ENCODE data around the gene NDUFV1.
A peak's percentile ranks its signal among the peaks of the same experiment; 100 is the strongest.

NDUFV1 gene

DNA sequence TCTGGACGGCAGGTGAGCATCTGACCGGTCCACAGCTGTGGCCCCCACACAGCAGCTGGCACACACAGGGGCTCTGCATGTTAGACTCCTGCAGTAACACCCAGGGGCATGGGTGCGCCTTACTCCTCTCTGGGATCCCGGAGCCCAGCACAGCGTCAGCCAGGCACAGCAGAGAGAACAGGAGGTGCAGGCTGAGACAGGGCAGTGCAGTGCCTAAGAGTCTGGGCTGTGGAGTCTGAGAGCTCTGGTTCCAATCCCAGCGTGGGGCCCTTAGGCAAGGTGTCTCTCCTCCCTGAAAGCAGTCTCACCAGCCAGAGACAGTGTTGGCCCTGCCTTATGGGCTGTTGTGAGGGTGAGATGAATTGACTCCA lies 20.7 kb downstream of the NDUFV1 start:
- no peak overlapping the region for H3K4me3 ChIP-seq (replicated peaks; ENCODE audit: low read depth, low read length)
- no peak for DNase-seq (ENCODE audit: low read depth)
- TF ChIP-seq, protein P1, sequence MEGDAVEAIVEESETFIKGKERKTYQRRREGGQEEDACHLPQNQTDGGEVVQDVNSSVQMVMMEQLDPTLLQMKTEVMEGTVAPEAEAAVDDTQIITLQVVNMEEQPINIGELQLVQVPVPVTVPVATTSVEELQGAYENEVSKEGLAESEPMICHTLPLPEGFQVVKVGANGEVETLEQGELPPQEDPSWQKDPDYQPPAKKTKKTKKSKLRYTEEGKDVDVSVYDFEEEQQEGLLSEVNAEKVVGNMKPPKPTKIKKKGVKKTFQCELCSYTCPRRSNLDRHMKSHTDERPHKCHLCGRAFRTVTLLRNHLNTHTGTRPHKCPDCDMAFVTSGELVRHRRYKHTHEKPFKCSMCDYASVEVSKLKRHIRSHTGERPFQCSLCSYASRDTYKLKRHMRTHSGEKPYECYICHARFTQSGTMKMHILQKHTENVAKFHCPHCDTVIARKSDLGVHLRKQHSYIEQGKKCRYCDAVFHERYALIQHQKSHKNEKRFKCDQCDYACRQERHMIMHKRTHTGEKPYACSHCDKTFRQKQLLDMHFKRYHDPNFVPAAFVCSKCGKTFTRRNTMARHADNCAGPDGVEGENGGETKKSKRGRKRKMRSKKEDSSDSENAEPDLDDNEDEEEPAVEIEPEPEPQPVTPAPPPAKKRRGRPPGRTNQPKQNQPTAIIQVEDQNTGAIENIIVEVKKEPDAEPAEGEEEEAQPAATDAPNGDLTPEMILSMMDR (IDR thresholded peaks at IDR 0.05; ENCODE audit: low read length, missing control alignments) = no peak

DNA sequence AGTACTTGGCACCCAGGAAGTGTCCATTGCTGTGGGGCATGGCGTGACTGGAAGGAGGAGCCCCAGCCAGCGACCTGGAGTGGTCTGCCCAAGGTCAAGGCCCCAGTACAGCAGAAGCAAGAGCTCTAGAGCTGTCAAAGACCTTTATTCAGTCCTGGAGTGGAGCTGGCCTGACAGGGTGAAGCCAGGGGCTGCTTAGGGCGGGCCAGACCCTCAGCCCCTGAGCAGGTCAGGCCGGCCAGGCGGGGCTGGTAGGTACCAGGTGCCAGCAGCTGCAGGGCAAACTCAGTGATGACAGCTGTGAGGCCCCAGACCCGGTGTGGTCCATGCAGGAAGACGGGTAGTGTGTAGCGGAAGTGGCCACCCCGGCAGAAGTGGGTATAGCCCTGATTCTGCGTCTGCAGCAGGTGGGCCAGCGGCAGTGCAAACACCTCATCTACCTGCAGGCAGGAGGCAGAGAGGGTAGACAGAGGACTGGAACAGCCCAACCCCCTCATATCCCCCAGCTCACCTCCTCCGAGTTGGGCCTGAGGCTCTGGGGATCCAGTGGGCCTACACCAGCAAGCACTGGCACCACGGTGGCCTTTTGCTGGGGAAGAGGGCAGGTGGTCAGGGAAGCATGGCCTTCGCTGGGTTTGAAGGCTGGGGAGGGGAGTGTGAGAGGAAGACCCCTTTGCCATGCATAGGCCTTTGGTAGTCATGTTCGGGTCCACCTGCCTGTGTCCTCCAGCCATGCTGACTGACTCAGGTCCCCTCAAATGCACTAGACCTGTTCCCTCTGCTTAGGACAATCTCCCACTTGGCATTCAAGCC lies 21.3 kb downstream of the NDUFV1 start:
- TF ChIP-seq, protein P1 (IDR thresholded peaks at IDR 0.05; ENCODE audit: low read length, missing control alignments) = no peak
- H3K4me3 ChIP-seq (replicated peaks; ENCODE audit: low read depth, low read length) = no peak overlapping the region
- no peak for DNase-seq (ENCODE audit: low read depth)

DNA sequence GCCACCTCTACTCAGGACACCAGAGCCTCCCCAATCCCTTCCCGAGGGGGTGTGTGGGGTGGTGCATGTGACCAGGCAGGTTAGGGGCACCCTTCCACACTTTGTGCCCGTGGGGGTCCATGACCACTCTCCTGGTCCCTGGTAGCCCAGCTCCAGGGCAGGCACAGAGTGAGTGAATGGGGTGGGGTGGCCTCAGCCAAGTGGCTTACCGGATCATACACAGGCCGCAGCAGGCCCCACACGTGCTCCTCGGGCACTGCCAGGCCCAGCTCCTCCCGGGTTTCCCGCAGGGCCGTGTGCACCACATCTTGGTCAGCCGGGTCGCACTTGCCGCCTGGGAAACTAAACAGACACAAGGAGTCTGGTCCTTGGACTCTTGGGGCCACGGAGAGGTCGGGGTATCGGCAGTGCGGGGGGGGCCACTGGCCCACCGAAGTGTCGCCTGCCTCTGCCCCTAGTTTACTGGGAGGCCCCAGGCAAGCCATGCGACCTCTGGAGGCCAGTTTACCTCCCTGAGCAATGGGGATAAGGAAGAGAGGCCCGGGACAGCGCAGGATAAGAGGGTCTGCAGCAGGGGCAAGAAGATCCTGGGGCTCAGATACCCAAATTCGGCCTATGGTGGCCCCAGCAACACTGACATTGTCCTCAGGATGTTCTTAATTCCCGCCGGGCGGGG lies 22.1 kb downstream of the NDUFV1 start:
- TF ChIP-seq, protein P1 (IDR thresholded peaks at IDR 0.05; ENCODE audit: low read length, missing control alignments) = no peak
- no peak for DNase-seq (ENCODE audit: low read depth)
- H3K4me3 ChIP-seq (replicated peaks; ENCODE audit: low read depth, low read length) = no peak overlapping the region

DNA sequence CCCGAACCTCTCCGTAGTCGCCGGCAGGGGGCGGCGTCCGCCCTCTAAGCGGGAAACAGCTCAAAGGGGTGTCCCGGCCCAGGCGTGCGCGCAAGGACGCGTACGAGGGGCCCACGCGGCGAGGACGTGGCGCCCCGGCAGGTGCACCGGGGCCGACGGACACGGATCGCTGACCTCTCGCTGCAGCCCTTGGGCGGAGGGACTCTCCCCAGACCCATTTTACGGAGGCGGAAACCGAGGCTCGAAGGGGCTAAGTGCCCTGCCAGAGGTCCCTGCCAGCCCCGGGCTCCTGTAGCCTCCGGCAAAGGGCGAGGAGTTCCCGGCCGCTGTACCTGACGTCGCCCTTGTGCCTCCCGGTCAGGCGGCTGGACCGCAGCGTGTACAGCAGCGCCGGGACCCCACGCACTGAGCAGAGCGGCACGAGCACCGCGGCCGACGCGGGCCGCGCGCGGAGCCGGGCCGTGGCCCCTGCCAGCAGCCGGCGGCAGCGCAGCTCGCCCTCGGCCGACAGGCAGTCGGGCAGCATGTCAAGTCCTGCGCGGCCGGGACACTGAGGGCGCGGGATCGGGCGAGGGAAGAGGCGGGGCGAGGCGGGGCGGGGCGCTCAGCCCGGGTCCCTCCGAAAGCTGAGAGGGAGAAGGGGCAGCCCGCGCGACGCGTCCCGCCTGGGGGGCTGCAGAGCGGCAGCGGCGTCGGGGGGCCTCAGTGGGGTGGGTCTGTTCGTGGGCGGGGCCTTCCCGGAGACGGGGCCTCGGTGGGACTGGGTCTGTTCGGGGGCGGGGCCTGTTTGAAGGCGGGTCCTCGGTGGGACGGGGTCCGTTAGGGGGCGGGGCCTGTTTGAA lies 22.9 kb downstream of the NDUFV1 start, which contains the start of gene NUDT8:
Gene NUDT8 (minus strand): TSS at position 552 of the 842 bp plus-strand sequence. CDS start 26 bp downstream, at position 526.
- TF ChIP-seq, protein P1 (IDR thresholded peaks at IDR 0.05; ENCODE audit: low read length, missing control alignments) = peak; percentile 65
- peak within 1 kb of the TSS; percentile 70 for H3K4me3 ChIP-seq (replicated peaks; ENCODE audit: low read depth, low read length)
- DNase-seq (ENCODE audit: low read depth) = peak; percentile 78

DNA sequence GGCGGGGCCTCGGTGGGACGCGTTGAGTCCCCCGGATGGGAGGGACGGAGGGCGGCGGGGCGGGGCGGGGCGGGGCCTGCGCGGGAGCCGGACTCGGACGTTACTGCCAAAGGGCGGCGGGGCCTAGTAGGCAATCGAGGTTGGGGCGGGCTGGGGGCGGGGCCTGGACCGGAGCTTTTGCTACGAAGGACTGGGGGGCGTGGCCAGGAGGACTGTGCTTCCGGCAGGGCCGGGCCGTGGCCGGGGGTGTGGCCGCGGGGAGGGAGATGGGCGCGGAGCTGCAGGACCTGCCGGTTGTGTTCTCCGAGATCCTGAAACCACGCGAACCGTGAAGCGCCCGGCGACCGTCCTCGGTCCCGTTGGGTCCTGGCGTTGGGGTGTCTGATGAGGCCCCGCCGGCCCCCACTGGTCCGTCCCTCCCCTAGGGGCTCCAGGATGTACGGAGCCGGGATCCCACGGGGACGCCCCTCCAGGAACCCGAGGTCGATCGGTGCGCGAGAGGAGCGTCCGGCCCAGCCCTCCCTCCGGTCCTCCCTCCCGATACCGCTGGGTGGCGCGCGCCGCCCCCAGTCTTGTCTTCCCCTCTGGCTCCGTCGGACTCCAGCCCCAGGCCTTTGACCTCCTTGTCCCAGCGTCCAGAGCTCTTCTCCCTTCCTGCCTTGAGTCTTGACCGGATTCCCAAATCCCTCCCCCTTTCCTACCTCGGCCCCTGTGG lies 23.6 kb downstream of the NDUFV1 start:
- H3K4me3 ChIP-seq (replicated peaks; ENCODE audit: low read depth, low read length) = peak overlapping the region; percentile 70
- TF ChIP-seq, protein P1 (IDR thresholded peaks at IDR 0.05; ENCODE audit: low read length, missing control alignments) = peak; percentile 53
- DNase-seq (ENCODE audit: low read depth) = peak; percentile 97

DNA sequence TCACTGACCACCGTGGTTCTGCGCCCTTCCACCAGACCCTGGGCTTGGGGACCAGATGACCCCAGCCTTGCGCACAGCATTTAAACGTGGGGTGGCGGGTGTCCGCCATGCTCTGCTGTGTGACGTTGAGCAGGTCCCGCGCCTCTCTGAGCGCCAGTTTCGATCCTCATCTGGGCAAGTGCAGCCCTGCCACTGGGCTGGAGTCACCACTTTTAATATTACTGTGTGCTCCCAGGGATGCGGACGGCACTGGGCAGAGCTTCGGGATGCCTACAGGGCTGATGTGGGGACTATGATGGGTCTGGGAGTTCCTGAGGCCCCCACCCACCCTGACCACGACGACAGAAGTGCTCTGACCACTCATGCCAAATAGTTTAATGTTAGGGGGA lies 24.2 kb downstream of the NDUFV1 start:
- no peak for DNase-seq (ENCODE audit: low read depth)
- H3K4me3 ChIP-seq (replicated peaks; ENCODE audit: low read depth, low read length) = peak overlapping the region; percentile 70
- TF ChIP-seq, protein P1 (IDR thresholded peaks at IDR 0.05; ENCODE audit: low read length, missing control alignments) = no peak

All from fibroblast of pulmonary artery (primary cell).